Brain microvascular endothelial cell (primary cell): ENCODE results near the gene TWIST2.

Source experiments
- DNase-seq: peaks from one replicate; pipeline ENCODE4 v3.0.0-alpha.2; 2020
- H3K27ac ChIP-seq: fragments of 250-450 bp; sonication (Bioruptor Pico); 2 replicates; pipeline ENCODE4 v1.5.1; 2020; ENCODE audit warnings: mild to moderate bottlenecking, moderate library complexity
- H3K27me3 ChIP-seq: fragments of 250-450 bp; sonication (Bioruptor Pico); replicated peaks from 2 replicates; pipeline ENCODE4 v1.5.1; 2020; ENCODE audit warnings: mild to moderate bottlenecking
- H3K36me3 ChIP-seq: fragments of 250-450 bp; sonication (Bioruptor Pico); replicated peaks from 2 replicates; pipeline ENCODE4 v1.5.1; 2020; ENCODE audit warnings: mild to moderate bottlenecking
- H3K4me3 ChIP-seq: 2 replicates; pipeline ENCODE4 v1.5.1; 2011; ENCODE audit warnings: low read depth, mild to moderate bottlenecking, control low read depth, low read length, moderate library complexity
- CTCF ChIP-seq: IDR thresholded peaks from 2 replicates; pipeline ENCODE4 v1.5.1; 2011; ENCODE audit warnings: low read depth, mild to moderate bottlenecking, moderate library complexity, low read length, control low read depth, inconsistent platforms; ENCODE audit errors: missing control alignments
- in situ Hi-C: cut with HindIII; loops from 2 replicates; pipeline ENCODE4 v1.10.0; 2017; ENCODE audit warnings: low sequenced_read_pairs, low pct_ligation_motif_present

TWIST2 gene

GRCh38 chr2:238906936-238907716 is 59.2 kb downstream of the TWIST2 start:
- in situ Hi-C loops = no loop called here
- Histone ChIP-seq H3K4me3 (no peak overlapping the region), H3K36me3 (no peaks in the 10 kb centered on the region), H3K27ac (no peak overlapping the region), H3K27me3 (no peaks in the 10 kb centered on the region)
- DNase-seq = no peak
- TF ChIP-seq CTCF = no peak

- no peak overlapping the region for H3K27ac ChIP-seq
- in situ Hi-C loops = no loop called here
- no peak overlapping the region for H3K4me3 ChIP-seq
- TF ChIP-seq CTCF = no peak
- no peaks in the 10 kb centered on the region for H3K36me3 ChIP-seq
- no peaks in the 10 kb centered on the region for H3K27me3 ChIP-seq
- no peak for DNase-seq
Observed at GRCh38 chr2:238907717-238908173, 59.9 kb downstream of the TWIST2 start.

GRCh38 chr2:238908960-238909951 is 61.4 kb downstream of the TWIST2 start:
- no peaks in the 10 kb centered on the region for H3K27me3 ChIP-seq
- H3K36me3 ChIP-seq = no peaks in the 10 kb centered on the region
- in situ Hi-C loops = no loop called here
- H3K4me3 ChIP-seq = no peak overlapping the region
- peak; percentile 15 for DNase-seq
- peak; percentile 5 for TF ChIP-seq CTCF
- H3K27ac ChIP-seq = no peak overlapping the region

- in situ Hi-C loops = no loop called here
- Histone ChIP-seq H3K4me3 (no peak overlapping the region), H3K36me3 (no peaks in the 10 kb centered on the region), H3K27me3 (no peaks in the 10 kb centered on the region), H3K27ac (no peak overlapping the region)
- DNase-seq = no peak
- no peak for TF ChIP-seq CTCF
Observed at GRCh38 chr2:238910751-238911351, 63.0 kb downstream of the TWIST2 start.

GRCh38 chr2:238911376-238912227 is 63.7 kb downstream of the TWIST2 start:
- no peak overlapping the region for H3K4me3 ChIP-seq
- in situ Hi-C loops = no loop called here
- H3K36me3 ChIP-seq = no peaks in the 10 kb centered on the region
- DNase-seq = no peak
- no peaks in the 10 kb centered on the region for H3K27me3 ChIP-seq
- TF ChIP-seq CTCF = no peak
- no peak overlapping the region for H3K27ac ChIP-seq
